Measurements from ENCODE around the gene TLR10.
A peak's percentile ranks its signal among the peaks of the same experiment; 100 is the strongest.
"Not testable (repeated sequence)": the region's sequence is repeated elsewhere in the genome, so short reads cannot be mapped to it uniquely, and the experiment has no call there.

Gene TLR10

DNA sequence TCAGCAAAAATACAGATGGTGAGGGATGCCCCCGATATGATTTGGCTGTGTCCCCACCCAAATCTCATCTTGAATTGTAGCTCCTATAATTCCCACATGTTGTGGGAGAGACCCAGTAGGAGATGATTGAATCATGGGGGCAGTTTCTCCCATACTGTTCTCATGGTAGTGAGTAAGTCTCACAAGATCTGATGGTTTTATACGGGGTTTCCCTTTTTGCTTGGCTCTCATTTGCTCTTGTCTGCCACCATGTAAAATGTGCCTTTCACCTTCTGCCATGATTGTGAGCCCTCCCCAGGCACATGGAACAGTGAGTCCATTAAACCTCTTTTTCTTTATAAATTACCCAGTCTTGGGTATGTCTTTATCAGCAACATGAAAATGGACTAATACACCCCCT lies 15.8 kb downstream of the TLR10 start:
- not testable (repeated sequence) for DNase-seq (ENCODE audit: low read depth)

DNA sequence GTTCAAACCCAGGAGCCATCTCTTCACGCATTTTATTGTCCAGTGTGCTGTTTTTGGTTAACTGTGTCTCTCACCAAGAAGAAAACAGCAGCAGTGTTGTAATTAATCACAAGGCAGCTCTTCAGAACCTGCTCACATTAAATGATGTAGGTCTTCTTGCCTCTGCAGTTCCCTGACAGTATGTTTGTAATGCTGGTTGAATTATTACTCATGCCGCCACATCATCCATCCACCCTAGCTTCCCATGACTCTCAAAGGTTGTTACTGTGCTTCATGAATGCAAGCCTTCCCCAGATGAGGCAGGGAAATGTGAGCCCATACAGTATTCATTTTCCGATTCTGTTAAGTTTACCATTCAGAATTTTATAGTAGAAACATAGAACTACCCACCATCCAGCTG lies 17.4 kb downstream of the TLR10 start:
- DNase-seq (ENCODE audit: low read depth): no peak

DNA sequence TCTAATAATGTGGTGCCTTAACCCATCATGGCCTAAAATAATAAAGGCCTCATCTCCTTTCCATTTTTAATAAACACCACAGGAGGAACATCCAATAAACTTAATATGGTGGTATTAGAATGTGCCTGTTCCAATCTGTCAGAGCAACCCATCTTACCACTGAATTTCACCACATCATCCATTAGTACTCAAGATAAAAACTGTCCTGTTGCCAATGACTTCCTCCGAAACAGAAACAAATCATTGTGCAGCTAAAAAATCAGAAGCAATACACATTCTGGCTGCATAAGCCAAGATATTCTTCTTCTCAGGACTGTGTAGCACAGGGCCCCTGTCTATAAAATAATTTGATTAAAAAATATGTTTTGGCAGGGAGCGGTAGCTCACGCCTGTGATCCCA lies 18.5 kb downstream of the TLR10 start:
- DNase-seq (ENCODE audit: low read depth): no peak

DNA sequence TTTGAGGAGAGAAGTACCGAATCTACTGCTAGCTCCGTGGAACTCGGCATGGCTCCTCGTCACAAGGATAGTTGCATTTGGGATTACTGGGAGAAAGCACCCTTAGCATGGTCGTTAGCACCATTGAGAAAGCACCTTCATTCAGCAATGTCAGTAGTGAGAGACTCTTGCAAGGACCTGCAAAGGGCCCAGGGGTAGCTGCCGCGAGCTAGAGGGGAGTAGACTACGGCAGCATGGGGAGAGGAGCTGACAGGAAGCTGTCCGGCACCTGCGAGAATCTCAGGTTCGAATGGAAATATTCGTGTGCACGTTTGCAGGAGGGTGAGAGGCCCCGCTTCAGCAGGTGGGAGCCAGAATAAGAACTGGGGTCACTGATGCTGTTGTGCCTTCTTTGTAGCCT lies 20.2 kb downstream of the TLR10 start:
- no peak for DNase-seq (ENCODE audit: low read depth)

DNA sequence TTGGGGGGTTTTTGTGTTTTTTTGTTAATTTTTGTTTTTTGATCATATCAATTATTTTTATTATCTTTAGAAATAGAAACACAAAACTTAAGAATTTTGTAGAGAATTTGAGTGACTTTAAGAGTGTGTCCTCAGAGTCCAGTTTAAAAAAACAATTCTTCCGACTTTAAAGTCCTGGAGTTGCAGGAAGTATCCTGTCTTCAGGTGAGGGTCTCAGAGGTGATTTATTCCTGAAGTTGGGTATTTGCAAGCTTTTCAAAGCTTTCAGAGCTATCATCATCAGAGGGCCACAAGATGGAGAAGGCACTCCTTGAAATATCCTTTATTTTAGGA lies 23.0 kb downstream of the TLR10 start:
- no peak for DNase-seq (ENCODE audit: low read depth)

DNA sequence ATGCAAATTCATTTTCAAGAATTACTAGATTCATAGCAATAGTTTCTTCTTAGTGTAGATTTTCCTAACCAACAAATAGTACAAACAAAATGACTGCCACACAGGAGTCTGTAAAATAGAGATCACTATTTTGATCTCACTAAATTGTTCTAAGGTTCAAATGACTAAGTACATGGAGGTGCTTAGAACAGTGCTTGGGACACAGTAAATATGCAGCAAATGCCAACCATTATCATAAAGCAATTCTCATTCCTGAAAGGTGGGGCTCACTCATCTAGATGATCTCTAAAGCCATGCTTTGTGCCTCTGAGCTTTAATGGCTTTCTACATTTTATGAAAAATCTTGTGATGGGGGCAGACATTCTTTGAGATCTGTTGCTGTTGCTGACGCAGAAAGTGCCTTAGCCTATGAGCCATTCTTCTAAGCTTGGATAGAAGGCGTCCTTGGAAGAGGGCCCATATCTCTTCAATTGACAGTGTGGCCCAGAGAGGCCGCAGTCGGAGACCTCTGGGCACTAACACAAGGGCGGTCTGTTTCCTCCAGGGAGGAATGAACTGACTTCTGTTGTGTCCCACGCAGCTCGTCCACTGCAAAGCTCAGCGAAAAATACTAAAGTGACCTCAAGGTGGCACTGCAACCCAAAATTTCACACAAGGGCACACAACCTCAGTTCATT lies 23.5 kb downstream of the TLR10 start:
- DNase-seq (ENCODE audit: low read depth): peak; percentile 51

DNA sequence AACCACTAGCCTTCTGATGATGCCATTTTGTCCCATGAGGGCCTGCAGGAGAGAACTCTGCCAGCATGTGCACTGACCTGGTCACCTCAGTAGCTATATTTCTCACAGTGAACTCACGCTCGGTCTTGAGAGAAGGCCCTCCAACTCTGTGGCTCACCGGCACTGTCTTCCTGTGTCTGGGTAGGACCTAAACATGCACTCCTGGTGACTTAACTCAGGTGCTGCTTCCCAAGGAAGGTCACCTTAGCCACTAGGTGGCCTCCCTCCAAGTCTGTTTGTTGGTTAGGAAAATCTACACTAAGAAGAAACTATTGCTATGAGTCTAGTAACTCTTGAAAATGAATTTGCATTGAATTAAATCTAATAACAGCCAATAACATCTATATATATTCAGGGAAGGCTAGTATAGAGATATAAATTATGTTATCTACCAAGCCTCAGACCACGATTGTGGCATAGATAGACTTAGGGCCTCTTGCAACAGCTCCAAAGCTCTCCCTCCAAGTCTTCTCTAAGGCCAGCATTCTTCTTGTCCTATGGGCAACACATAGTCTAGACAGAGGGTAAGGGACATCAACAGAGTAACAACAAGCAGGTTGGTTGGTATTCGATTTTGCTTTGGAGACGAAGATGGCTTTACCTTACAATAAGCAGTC lies 24.7 kb downstream of the TLR10 start:
- no peak for DNase-seq (ENCODE audit: low read depth)

DNA sequence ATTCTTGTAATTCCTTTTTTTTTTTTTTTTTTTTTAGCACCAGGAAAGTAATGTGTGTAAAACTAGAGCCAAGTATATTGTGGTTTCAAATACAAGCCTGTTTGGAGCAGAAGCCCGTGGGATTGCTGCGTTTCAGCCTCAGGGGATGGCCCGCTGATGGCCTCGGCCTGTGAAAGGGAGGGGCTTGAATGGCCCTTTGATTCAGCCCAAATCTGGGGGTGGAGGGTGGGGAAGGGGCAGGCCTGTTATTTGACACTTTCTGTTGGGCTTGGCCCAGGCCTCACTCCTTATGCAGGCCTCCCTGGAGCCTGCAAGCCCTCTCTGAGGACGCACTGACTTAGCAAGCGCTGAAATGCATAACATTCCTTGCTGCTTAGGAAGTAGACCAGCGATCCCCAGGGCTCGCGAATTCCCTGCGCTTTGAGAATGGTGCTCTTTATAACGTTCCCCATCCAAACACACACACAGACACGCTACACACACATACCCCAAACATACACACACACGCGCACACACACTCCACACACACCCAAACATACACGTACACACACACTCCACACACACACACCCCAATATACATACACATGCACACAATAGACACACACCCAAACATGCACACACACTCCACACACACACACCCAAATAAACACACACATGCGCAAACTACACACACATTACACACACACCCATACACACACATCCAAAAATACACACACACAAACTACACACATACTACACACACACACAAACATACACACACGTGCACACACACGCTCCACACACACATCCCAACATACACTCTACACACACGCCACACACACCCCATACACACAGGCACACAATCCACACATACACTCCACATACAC lies 29.6 kb downstream of the TLR10 start:
- DNase-seq (ENCODE audit: low read depth): no peak

DNA sequence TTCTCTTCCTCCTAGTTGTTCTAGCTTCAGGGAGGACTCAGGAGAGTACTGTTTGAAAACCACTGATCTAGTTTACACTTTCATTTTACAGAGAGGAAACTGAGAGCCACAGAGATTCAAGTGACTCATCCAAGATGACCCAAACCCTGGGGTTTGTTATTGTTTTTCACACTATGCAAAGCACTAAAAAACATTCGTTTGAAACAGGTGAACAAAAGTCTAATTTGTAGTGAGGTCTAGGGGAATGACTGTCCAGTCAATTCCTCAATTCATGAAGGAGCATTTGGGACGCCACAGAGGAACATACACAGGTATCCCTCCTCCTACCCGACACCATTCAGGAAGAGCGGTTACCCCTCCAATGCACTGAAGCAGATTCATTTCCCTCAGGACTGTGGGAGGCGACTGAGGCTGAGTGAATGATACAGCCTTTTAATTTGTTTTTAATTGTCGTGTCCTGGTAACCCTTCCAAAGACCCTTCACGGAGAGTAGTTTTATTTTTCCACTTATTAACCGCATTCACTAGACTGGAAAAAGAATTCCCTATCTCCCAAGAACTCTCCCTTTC lies 30.3 kb downstream of the TLR10 start:
- DNase-seq (ENCODE audit: low read depth): no peak

DNA sequence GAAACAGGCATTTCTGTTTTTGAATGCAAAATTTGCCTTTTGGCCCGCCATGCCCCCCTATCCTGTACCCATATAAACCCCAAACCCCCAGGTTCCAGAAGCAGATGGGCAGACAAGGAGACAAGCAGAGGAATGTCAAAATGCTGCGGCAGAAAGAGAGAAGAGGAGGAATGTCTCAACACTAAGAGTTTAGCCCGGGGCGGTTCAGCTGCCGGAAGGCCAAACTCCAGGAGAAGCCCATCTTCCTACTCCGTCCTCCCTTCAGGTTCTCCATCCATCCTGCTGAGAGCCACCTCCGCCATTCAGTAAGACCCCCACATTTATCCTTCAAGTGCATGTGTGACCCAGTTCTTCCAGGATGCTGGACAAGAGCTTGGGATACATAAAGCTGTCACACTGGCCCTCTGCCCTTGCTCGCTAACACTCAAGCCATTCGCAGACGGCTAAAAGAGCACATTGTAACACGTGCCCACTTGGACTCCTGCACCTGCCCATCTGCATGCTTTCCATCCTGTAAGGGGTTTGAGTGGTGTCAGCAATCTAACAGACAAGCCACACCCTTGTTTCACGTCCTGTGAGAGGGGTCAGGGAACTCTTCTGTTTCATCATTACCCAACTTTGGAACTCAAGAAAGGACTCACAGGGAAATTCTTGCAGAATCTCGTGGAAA lies 31.3 kb downstream of the TLR10 start:
- no peak for DNase-seq (ENCODE audit: low read depth)

DNA sequence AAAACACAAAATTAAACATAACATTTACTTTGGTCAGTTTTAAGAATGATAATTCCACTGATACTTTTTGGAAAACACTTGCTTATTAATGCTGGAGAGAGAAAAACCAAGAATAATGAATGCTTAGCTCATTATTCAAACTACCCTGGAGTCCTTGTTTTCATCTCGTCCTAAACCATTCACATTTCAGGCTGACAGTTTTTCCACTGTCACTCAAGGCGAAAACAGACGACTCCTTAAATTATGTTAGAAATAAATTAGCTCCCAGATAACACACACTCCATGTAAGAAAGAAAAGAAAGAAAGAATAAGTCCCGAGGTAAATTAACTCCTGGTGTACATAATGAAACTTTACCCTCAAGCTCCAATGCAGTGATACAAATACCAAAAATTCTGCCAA lies 33.5 kb downstream of the TLR10 start:
- no peak for DNase-seq (ENCODE audit: low read depth)

DNA sequence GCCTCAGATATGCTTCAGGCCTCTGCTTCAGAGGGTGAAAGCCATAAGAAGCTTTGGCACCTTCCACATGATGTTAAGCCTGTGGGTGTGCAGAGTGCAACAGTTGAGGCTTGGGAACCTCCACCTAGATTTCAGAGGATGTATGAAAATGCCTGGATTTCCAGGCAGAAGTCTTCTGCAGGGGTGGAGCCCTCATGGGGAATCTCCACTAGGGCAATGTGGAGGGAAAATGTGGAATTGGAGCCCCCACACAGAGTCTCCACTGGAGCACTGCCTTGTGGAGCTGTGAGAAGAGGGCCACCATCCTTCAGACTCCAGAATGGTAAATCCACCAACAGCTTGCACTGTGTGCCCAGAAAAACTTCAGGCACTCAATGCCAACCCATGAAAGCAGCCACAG lies 35.2 kb downstream of the TLR10 start:
- DNase-seq (ENCODE audit: low read depth): no peak

DNA sequence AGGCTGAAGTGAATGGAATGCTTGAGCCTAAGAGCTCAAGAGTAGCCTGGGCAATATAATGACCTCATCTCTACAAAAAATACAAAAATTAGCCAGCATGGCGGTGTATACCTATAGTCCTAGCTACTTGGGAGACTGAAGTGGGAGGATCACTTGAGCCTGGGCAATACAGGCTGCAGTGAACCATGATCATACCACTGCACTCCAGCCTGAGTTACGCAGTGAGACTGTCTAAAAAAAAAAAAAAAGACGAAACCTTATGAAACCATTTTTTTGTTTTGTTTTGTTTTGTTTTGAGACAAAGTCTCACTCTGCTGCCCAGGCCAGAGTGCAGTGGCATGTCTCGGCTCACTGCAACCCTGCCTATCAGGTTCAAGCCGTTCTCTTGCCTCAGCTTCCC lies 36.9 kb downstream of the TLR10 start:
- no peak for DNase-seq (ENCODE audit: low read depth)

DNA sequence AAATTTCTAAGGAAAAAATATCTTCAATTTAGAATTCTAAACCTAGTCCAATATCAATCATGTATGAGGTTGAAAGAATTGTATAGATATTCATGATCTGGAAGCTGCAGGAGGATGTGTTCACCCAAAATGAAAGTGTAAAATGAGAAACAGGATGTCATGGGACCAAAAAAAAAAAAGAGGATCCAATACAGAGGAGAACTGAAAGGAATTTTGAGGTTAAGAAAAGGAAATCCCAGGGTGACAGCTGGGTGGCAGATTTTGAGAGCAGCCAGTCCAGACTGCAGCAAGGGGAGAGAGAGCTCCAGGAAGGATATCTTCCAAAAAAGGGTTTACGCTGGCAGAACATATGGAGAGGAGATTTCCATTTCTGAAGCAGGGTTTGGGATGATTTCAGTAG lies 38.9 kb downstream of the TLR10 start:
- no peak for DNase-seq (ENCODE audit: low read depth)

DNA sequence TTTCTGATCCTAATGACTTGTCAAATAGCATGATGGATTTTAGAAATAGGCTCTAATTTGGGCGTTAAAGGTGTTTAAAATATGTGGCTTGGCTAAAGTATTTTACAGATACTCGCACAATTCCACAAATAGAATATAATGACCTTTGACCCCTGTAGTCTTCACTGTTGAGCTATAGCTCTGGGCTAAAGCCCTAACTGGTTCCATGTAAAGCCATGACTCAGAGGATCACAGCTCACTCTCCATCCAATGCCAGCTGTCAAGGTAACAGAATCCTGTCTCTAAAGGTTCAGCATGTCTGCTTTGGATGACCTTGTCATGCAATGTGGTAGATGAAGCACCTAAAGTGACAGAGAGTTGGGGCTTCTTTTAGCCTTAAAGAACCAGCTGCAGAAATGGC lies 42.5 kb downstream of the TLR10 start:
- no peak for DNase-seq (ENCODE audit: low read depth)

DNA sequence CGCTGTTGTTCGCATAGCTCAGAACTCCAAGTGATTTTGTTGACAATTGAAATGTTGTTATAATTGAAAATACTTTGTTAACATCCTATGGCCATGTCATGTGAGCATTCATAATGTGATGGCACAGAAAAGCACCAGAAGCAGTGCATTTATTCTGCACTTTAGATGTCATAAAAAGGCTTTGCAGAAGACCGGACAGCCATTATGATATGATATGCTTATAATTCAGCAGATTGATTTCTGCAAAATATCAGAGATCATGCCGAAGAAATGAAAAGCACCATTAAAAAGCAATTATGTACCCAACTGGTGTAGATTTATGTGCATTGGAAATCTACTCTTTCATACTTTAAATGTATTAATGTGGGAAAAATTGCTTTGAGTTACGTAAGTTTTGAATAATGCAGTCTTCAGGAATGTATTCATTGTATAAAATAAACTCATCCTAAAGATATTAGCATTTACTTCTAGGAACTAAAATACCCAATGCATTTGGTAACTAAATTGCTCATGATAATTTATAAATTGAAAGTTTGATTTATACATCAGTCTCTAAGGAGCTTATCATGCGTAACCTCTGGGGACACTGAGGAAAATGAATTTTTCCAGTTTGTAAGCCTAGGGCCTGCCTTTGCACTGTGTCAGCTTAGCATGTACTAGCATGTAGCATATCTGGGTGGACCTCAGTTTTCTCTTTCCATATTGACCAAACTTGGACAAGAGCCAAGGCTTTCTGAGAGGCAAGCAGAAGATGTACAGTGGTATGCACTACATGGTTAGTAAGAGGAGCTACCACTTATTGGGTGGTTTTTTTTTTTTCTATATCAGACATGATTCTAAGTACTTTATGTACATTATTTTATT lies 43.6 kb downstream of the TLR10 start:
- no peak for DNase-seq (ENCODE audit: low read depth)

DNA sequence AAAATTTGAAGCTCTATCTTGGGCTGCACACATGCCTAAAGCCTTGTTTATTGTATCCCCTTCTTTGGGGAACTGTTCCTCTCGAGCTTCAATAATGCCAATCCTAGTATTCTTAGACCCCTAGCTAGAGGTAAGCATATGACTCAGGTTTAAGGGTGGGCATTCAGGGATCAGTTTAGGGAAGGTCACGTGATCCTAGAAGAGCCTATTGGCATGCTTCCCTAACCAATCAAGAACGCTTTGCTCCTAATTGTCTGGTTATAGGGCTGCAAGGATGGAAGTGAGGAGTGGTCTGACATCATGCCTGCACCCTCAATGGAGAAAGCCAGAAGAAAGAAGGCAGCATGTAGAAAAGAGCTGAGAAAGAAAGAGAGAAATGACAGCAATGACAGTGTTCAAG lies 46.9 kb downstream of the TLR10 start:
- DNase-seq (ENCODE audit: low read depth): no peak

DNA sequence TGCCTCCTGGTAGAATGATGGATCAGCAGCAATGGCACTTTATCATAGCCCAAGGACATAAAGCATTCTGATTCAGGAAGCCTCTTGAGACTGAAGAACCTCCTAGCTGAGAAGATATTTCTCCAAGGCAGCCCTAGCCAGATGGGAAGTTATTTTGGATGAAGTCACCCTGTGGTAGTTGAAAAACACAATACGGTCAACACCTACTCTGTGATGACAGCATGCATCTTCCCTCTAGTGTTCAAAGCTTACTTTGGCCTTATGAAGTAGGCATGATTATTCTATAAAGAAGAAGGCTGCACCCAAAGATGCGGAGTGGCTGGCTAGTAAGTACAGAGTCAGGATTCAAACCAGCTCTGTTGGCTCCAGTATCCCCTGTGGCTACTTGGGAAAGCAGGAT lies 47.9 kb downstream of the TLR10 start:
- DNase-seq (ENCODE audit: low read depth): no peak

DNA sequence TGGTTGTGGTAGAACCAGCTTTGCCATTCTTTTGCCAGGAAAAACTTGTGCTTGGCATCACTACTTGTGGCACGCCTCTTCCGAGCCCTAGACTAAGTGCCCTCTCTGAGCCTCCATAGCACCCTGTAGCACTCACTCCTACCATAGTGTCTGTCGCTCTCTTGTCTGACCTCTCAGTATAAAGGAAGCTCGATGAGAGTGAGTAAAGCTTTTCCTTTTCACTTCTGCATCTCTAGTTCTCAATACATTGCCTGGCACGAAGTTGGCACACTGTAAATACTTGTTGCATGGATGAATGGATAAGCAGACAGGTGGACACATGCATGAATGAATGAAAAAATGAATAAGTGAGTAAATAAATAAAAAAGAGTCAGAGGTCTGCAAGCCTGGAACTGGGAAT lies 48.3 kb downstream of the TLR10 start:
- no peak for DNase-seq (ENCODE audit: low read depth)

DNA sequence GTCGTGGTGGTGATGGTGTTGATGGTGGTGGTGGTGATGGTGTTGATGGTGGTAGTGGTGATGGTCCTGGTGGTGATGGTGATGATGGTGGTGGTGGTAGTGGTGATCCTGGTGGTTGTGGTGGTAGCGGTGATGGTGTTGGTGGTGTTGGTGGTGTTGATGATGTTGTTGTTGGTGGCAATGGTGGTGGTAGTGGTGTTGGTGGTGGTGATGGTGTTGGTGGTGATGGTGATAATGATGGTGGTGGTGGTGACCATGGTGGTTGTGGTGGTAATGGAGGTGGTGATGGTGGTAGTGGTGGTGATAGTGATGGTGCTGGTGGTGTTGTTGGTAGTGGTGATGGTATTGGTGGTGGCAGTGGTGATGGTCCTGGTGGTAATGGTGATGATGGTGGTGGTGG lies 49.1 kb downstream of the TLR10 start:
- DNase-seq (ENCODE audit: low read depth): no peak

DNA sequence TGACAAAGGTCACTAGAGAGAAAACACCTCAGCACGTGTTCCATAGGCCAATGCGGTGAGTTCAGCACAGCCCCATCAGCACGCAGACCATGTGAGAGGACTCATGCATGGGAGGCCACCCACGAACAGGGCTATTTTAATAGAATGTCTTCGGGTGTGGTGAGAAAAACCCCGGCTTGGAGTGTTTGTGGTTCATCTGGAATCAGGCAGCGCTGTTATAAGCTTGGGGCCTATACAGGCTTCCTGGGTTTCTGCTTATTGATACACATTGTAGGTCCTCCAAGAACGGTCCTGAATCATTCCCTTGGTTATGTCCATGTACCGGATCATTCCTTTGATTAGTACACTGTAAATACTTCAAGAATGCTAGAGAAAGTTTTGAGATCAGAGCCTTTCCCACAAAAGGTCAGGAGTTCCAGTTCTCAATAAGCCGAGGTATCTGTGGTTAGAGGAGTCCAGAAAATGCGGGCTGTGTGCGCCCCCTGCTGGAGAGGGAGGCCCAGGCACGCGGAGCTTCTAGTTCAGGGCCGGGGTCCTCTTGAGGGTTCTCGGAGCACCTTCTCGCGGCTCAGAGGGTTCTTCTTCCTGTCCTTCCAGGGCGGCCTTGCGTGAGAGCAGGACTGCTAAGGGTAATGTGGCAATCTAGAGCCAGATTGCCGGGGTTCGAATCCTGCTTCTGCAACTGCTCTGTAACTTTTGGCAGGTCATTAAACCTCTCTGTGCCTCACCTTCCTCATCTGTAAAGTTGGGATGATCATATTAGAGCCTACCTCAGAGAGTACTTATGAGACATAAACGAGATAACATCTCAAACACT lies 51.8 kb downstream of the TLR10 start:
- peak; percentile 76 for DNase-seq (ENCODE audit: low read depth)
